Right atrium auricular region (tissue), 2 donors: ENCODE measurements around the gene SPSB4. TPM values are rescaled to one million over a fixed set of nuclear protein-coding genes. Genes with fewer than 3 reads are reported as not detected.

Source experiments
- DNase-seq: peaks from one replicate; pipeline ENCODE4 v3.0.0-alpha.2; 2019; ENCODE audit warnings: low spot score
- H3K27ac ChIP-seq, 2 donors: fragments of 200-600 bp; sonication (generic); 1 replicate in 1 of 2; 2 replicates in 1 of 2; pipeline ENCODE4 v1.5.1; 2016 to 2019
- H3K27me3 ChIP-seq, 2 donors: fragments of 200-600 bp; sonication (generic); one replicate each; pipeline versions ENCODE4 v1.5.1 to v1.6.0; 2017 to 2019
- H3K36me3 ChIP-seq: fragments of 200-600 bp; sonication (generic); one replicate; pipeline ENCODE4 v1.5.1; 2016
- H3K4me1 ChIP-seq, 2 donors: fragments of 200-600 bp; sonication (generic); one replicate each; pipeline versions ENCODE4 v1.5.1 to v1.6.0; 2017 to 2019
- H3K4me3 ChIP-seq, 2 donors: fragments of 200-600 bp; sonication (generic); 1 replicate in 1 of 2; 2 replicates in 1 of 2; pipeline ENCODE4 v1.5.1; 2017 to 2019; ENCODE audit warnings: mild to moderate bottlenecking in 1 of 2, moderate library complexity in 1 of 2
- H3K9me3 ChIP-seq, 2 donors: fragments of 200-600 bp; sonication (generic); one replicate each; pipeline ENCODE4 v1.5.1; 2019
- total RNA-seq, 2 donors: library from RNA; depleted of rRNA; stranded (reverse); fragments of >200 nt; gene quantifications; one replicate each; pipeline ENCODE4 v1.1.0, GENCODE V29; 2016
- TF ChIP-seq, protein P1 (sequence below), 2 donors: fragments of 200-600 bp; sonication (generic); IDR thresholded peaks; one replicate each; pipeline ENCODE4 v1.5.1; 2019; ENCODE audit warnings: antibody characterized with exemption in 2 of 2

SPSB4 gene
- total RNA-seq, 2 donors from 2014 or later, result 1.8 to 6.9 TPM

DNA sequence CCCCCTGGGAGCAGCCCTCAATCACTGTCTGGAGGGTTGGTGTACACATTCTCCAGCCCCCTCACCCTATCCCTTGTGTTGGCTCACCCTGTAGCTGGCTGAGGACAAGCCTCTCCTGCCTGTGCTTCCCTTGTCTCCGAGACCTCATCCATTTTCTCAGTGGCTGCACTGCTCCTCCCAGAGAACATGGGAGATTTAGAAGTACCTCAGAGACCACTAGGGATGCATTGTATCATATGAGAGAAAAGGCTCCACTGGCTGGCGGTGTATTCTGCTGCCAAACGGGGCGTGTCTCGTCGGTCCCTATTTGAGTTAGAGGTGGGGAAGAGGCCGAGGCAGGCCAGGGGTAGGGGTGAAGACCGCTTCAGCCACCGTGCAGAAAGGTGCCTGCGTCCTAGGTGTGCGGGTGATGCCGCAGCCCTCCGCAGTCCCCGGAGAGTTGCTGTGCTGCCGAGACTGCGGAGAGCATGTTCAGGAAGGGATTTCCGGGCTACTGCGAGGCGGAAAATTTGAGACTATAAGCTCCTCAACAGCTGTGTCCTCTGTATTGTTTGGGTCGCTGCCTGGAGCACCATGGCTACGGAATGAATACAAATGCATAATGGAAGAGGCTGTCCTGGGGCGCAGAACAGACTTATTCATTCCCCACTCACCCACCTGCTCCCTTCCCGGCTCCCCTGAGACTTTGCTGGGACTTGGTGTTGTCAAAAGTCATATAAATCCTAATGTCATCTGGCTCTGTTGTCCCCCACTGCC lies 43.8 kb downstream of the SPSB4 start:
- Histone ChIP-seq H3K9me3 (no peaks in the 10 kb centered on the region), H3K27ac (peak overlapping the region; percentile 57 to 58), H3K27me3 (no peaks in the 10 kb centered on the region), H3K4me3 (peak overlapping the region; percentile 3 to 31), H3K4me1 (peaks cover 0 to 53% of the 10 kb centered on the region in 2 donors), H3K36me3 (no peaks in the 10 kb centered on the region)
- TF ChIP-seq, protein P1, sequence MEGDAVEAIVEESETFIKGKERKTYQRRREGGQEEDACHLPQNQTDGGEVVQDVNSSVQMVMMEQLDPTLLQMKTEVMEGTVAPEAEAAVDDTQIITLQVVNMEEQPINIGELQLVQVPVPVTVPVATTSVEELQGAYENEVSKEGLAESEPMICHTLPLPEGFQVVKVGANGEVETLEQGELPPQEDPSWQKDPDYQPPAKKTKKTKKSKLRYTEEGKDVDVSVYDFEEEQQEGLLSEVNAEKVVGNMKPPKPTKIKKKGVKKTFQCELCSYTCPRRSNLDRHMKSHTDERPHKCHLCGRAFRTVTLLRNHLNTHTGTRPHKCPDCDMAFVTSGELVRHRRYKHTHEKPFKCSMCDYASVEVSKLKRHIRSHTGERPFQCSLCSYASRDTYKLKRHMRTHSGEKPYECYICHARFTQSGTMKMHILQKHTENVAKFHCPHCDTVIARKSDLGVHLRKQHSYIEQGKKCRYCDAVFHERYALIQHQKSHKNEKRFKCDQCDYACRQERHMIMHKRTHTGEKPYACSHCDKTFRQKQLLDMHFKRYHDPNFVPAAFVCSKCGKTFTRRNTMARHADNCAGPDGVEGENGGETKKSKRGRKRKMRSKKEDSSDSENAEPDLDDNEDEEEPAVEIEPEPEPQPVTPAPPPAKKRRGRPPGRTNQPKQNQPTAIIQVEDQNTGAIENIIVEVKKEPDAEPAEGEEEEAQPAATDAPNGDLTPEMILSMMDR (IDR thresholded peaks at IDR 0.05), result no peak
- peak; percentile 87 for DNase-seq

DNA sequence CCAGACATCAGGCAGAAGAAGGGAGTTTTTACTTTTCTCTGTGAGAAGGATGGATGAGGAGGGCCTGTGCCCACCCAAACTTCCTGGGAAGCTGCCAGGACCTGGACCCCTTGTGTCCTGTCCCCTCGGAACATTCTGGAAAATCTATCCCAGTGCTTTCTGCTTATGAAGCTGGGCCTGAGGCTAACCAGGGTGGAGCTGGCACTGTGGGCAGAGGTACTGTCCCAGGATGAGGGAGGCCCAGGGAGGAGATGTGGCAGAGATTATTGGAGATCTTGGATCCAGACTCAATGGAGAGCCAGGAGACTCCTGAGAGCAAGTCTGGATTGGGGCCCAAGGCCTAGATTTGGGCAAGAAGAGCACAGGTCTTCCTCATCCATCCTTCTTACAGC lies 44.4 kb downstream of the SPSB4 start:
- Histone ChIP-seq H3K36me3 (no peaks in the 10 kb centered on the region), H3K4me1 (peaks cover 0 to 53% of the 10 kb centered on the region in 2 donors), H3K4me3 (no peak overlapping the region), H3K27ac (peak overlapping the region; percentile 57 to 58), H3K27me3 (no peaks in the 10 kb centered on the region), H3K9me3 (no peaks in the 10 kb centered on the region)
- no peak for DNase-seq
- TF ChIP-seq, protein P1 (IDR thresholded peaks at IDR 0.05), result no peak

DNA sequence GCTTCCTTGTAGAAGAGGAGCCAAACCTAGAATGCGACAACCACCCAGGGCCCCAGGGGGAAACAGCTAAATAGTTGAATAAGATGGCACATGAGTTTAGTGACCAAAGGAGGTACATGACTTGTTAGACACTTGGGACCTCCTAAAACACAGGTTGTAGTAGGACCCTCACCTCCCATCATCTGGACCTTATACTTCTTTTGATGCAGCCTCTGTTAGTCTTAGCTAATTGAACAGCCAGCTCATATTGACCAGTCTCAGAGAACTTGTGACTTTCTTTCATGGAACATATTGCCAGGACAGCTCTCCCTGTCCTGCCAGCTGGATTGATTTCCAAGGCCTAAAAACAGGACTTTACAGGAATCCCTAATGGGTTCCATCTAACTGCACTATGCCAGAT lies 45.0 kb downstream of the SPSB4 start:
- no peak overlapping the region for H3K4me3 ChIP-seq
- peaks cover 0 to 53% of the 10 kb centered on the region in 2 donors for H3K4me1 ChIP-seq
- no peaks in the 10 kb centered on the region for H3K9me3 ChIP-seq
- H3K36me3 ChIP-seq, result no peaks in the 10 kb centered on the region
- TF ChIP-seq, protein P1 (IDR thresholded peaks at IDR 0.05), result no peak
- DNase-seq, result no peak
- peak overlapping the region in 1 of 2 donors; percentile 58 for H3K27ac ChIP-seq
- H3K27me3 ChIP-seq, result no peaks in the 10 kb centered on the region

DNA sequence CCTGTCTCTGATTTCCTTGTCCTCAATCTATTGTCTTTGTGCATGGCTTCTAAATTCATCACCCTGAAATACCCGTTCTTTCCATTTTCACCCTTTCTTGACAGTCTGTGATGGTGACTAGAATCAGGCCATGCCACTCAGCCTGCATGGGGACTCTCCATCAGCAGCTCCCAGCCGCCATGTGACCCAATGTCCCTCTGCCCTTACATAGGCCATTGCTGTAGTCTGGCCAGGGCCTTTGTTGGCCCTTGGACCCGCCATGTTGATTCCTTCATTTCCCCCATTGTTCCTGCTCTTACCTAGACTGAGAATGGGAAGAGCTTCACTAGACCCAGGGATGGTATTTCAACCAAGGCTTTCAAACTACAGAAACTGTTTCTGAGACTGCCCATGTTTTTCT lies 45.8 kb downstream of the SPSB4 start:
- DNase-seq, result no peak
- H3K27ac ChIP-seq, result no peak overlapping the region
- H3K9me3 ChIP-seq, result no peaks in the 10 kb centered on the region
- H3K27me3 ChIP-seq, result no peaks in the 10 kb centered on the region
- H3K4me3 ChIP-seq, result no peak overlapping the region
- TF ChIP-seq, protein P1 (IDR thresholded peaks at IDR 0.05), result no peak
- H3K4me1 ChIP-seq, result peaks cover 0 to 46% of the 10 kb centered on the region in 2 donors
- H3K36me3 ChIP-seq, result no peaks in the 10 kb centered on the region

DNA sequence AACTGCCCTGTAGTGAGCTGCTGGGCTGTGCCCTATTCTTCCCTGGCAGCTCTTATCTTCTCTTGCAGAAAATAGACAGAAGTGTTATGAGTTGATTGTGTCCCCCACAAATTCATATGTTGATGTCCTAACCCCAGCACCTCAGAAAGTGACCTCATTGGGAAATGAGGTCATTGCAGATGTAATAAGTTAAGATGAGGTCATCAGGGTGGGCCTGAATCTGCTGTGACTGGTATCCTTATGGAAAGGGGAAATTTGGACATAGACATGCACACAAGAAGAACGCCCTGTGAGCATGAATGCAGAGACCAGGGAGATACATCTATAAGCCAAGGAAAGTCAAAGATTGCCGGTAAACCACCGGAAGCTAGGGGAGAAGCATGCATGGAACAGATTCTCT lies 49.0 kb downstream of the SPSB4 start:
- Histone ChIP-seq H3K4me3 (no peak overlapping the region), H3K36me3 (no peaks in the 10 kb centered on the region), H3K27me3 (no peaks in the 10 kb centered on the region), H3K9me3 (no peaks in the 10 kb centered on the region), H3K27ac (no peak overlapping the region), H3K4me1 (peaks cover 0 to 26% of the 10 kb centered on the region in 2 donors)
- TF ChIP-seq, protein P1 (IDR thresholded peaks at IDR 0.05), result no peak
- no peak for DNase-seq
